Epithelial cell of esophagus (primary cell): Measurements from ENCODE around the gene JUND.

ENCODE experiments used
- DNase-seq: peaks from one replicate; pipeline ENCODE4 v3.0.0; 2010; ENCODE audit warnings: low read depth
- H3K4me3 ChIP-seq: 2 replicates; pipeline ENCODE4 v1.5.1; 2011; ENCODE audit warnings: mild to moderate bottlenecking, low read length, control low read depth
- CTCF ChIP-seq: IDR thresholded peaks from 2 replicates; pipeline ENCODE4 v1.5.1; 2011; ENCODE audit warnings: low read depth, mild to moderate bottlenecking, low read length, control low read depth, inconsistent platforms; ENCODE audit not compliant: insufficient read depth; ENCODE audit errors: missing control alignments

Gene JUND

GRCh38 chr19:18282021-18282787, 782 bp upstream of the JUND start:
- peak; percentile 13 for TF ChIP-seq CTCF
- DNase-seq: no peak
- peak overlapping the region; percentile 55 for H3K4me3 ChIP-seq

GRCh38 chr19:18280247-18281081, 958 bp downstream of the JUND start:
- DNase-seq: peak; percentile 75
- peak overlapping the region; percentile 97 for H3K4me3 ChIP-seq
- no peak for TF ChIP-seq CTCF

GRCh38 chr19:18279516-18280246, 1.7 kb downstream of the JUND start:
- H3K4me3 ChIP-seq: peak overlapping the region; percentile 97
- TF ChIP-seq CTCF: peak; percentile 78
- DNase-seq: peak; percentile 94

- peak overlapping the region; percentile 97 for H3K4me3 ChIP-seq
- DNase-seq: no peak
- TF ChIP-seq CTCF: no peak
Measured at GRCh38 chr19:18279266-18279515, 2.2 kb downstream of the JUND start.

GRCh38 chr19:18278521-18279265, 2.7 kb downstream of the JUND start:
- peak overlapping the region; percentile 97 for H3K4me3 ChIP-seq
- DNase-seq: no peak
- TF ChIP-seq CTCF: peak; percentile 33

- no peak for TF ChIP-seq CTCF
- peak; percentile 77 for DNase-seq
- no peak overlapping the region for H3K4me3 ChIP-seq
Measured at GRCh38 chr19:18274781-18275356, 6.6 kb downstream of the JUND start.
